ENCODE measurements around the gene SFT2D1.

SFT2D1 gene

DNA sequence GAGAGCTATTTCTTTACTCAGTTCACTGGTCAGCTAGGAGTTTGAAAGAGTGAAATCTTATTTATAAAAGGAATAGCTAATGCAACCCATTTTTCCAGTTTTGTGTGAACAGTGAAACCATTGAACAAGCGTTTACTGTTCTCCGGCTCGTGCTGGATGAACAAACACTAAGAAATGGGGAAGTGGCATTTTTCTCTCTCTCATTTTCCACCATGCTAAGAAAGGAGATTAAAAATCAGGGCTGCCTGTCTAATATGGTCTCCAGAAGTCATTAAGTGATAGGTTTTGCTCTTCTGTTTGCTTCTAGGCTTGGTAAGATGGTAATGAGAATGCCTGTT, 774 bp upstream of the SFT2D1 start:
- H3K4me2 ChIP-seq (ENCODE audit: low read depth, low read length, poor library complexity, severe bottlenecking), result peak overlapping the region; percentile 84
- H3K4me1 ChIP-seq (ENCODE audit: insufficient read depth, low read length, poor library complexity, severe bottlenecking), result peaks cover 41% of the 10 kb centered on the region
- H3K9me3 ChIP-seq (ENCODE audit: insufficient read depth, low read depth, low read length), result no peaks in the 10 kb centered on the region
- no peaks in the 10 kb centered on the region for H3K27me3 ChIP-seq (ENCODE audit: insufficient read depth, low read length, poor library complexity, severe bottlenecking)
- peak overlapping the region; percentile 98 for H3K4me3 ChIP-seq (ENCODE audit: low read length, poor library complexity, severe bottlenecking)
- H3K9me2 ChIP-seq (replicated peaks; ENCODE audit: low read depth, low read length), result no peaks in the 10 kb centered on the region
- H3K36me3 ChIP-seq (ENCODE audit: insufficient read depth, low read length), result no peaks in the 10 kb centered on the region
- TF ChIP-seq, protein P1, sequence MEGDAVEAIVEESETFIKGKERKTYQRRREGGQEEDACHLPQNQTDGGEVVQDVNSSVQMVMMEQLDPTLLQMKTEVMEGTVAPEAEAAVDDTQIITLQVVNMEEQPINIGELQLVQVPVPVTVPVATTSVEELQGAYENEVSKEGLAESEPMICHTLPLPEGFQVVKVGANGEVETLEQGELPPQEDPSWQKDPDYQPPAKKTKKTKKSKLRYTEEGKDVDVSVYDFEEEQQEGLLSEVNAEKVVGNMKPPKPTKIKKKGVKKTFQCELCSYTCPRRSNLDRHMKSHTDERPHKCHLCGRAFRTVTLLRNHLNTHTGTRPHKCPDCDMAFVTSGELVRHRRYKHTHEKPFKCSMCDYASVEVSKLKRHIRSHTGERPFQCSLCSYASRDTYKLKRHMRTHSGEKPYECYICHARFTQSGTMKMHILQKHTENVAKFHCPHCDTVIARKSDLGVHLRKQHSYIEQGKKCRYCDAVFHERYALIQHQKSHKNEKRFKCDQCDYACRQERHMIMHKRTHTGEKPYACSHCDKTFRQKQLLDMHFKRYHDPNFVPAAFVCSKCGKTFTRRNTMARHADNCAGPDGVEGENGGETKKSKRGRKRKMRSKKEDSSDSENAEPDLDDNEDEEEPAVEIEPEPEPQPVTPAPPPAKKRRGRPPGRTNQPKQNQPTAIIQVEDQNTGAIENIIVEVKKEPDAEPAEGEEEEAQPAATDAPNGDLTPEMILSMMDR (conservative IDR thresholded peaks at IDR 0.05; ENCODE audit: low read length), result no peak
- no peak for TF ChIP-seq EZH2phosphoT487 (IDR thresholded peaks at IDR 0.05; ENCODE audit: borderline replicate concordance)
- H3F3A ChIP-seq (ENCODE audit: low read depth), result no peaks in the 10 kb centered on the region
- no peak overlapping the region; the same call in 1 of the 2 replicates for H2AFZ ChIP-seq (ENCODE audit: low read length)
- H3K9ac ChIP-seq (ENCODE audit: low read depth, low read length, poor library complexity, severe bottlenecking), result peak overlapping the region; percentile 99
- H4K20me1 ChIP-seq (ENCODE audit: insufficient read depth, low read length, poor library complexity, severe bottlenecking), result peaks cover 36% of the 10 kb centered on the region
- H3K79me2 ChIP-seq (ENCODE audit: insufficient read depth, low read length), result peaks cover 46% of the 10 kb centered on the region

DNA sequence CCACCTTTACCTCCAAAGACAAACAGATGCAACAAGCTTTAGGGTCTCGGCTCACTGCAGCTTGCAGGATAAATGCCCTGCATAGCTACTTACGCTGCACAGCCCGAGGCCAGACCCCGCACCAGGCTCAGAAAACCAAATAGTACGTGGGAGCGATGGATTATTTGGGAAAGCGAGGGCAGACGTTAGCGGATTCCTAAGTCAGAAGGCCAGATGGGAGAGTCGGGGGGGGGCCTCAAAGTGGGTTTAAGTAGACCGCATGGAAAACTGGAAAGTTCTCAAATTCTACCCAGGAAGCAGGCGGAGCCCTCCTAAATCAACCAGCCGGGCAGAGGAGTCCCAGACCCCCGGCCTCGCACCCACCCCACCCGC, 382 bp downstream of the SFT2D1 start:
- Histone ChIP-seq H3K4me1 (ENCODE audit: insufficient read depth, low read length, poor library complexity, severe bottlenecking) (peaks cover 52% of the 10 kb centered on the region), H3K79me2 (ENCODE audit: insufficient read depth, low read length) (peaks cover 58% of the 10 kb centered on the region), H2AFZ (ENCODE audit: low read length) (no peak overlapping the region)

DNA sequence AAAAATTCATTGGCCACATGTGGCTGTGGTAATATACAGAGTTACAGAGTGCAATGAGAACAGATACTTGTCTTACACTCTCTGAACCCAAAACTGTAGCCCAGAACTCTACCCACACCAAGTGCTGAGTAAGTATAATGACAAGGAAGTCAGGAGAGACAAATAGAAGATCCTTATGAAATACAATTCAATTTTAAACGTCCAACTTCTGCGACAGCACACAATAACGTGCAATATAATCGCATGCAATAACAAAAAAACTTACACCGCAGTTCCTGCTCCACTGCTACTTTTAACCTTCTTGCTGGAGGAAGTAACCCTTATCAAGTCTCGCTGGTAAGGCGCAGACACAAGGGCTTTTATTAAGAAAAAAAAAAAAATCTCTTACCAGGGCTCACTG, 881 bp downstream of the SFT2D1 start:
- peaks cover 57% of the 10 kb centered on the region for H3K4me1 ChIP-seq (ENCODE audit: insufficient read depth, low read length, poor library complexity, severe bottlenecking)
- no peaks in the 10 kb centered on the region for H3K36me3 ChIP-seq (ENCODE audit: insufficient read depth, low read length)
- no peaks in the 10 kb centered on the region for H3F3A ChIP-seq (ENCODE audit: low read depth)
- H2AFZ ChIP-seq (ENCODE audit: low read length), result no peak overlapping the region
- H3K79me2 ChIP-seq (ENCODE audit: insufficient read depth, low read length), result peaks cover 63% of the 10 kb centered on the region
- peak overlapping the region; percentile 99 for H3K9ac ChIP-seq (ENCODE audit: low read depth, low read length, poor library complexity, severe bottlenecking)
- TF ChIP-seq, protein P1 (conservative IDR thresholded peaks at IDR 0.05; ENCODE audit: low read length), result no peak
- TF ChIP-seq EZH2phosphoT487 (IDR thresholded peaks at IDR 0.05; ENCODE audit: borderline replicate concordance), result no peak
- peak overlapping the region; percentile 98 for H3K4me3 ChIP-seq (ENCODE audit: low read length, poor library complexity, severe bottlenecking)
- H4K20me1 ChIP-seq (ENCODE audit: insufficient read depth, low read length, poor library complexity, severe bottlenecking), result peaks cover 49% of the 10 kb centered on the region
- H3K4me2 ChIP-seq (ENCODE audit: low read depth, low read length, poor library complexity, severe bottlenecking), result peak overlapping the region; percentile 84
- no peaks in the 10 kb centered on the region for H3K27me3 ChIP-seq (ENCODE audit: insufficient read depth, low read length, poor library complexity, severe bottlenecking)
- no peaks in the 10 kb centered on the region for H3K9me3 ChIP-seq (ENCODE audit: insufficient read depth, low read depth, low read length)
- H3K9me2 ChIP-seq (replicated peaks; ENCODE audit: low read depth, low read length), result no peaks in the 10 kb centered on the region

More for the DNA sequence above, 382 bp downstream of the SFT2D1 start:
- peaks cover 46% of the 10 kb centered on the region for H4K20me1 ChIP-seq (ENCODE audit: insufficient read depth, low read length, poor library complexity, severe bottlenecking)
- no peaks in the 10 kb centered on the region for H3K9me2 ChIP-seq (replicated peaks; ENCODE audit: low read depth, low read length)
- peak overlapping the region; percentile 84 for H3K4me2 ChIP-seq (ENCODE audit: low read depth, low read length, poor library complexity, severe bottlenecking)
- H3F3A ChIP-seq (ENCODE audit: low read depth), result no peaks in the 10 kb centered on the region
- TF ChIP-seq, protein P1 (conservative IDR thresholded peaks at IDR 0.05; ENCODE audit: low read length), result no peak
- no peak for TF ChIP-seq EZH2phosphoT487 (IDR thresholded peaks at IDR 0.05; ENCODE audit: borderline replicate concordance)
- H3K9me3 ChIP-seq (ENCODE audit: insufficient read depth, low read depth, low read length), result no peaks in the 10 kb centered on the region
- H3K4me3 ChIP-seq (ENCODE audit: low read length, poor library complexity, severe bottlenecking), result peak overlapping the region; percentile 98
- no peaks in the 10 kb centered on the region for H3K27me3 ChIP-seq (ENCODE audit: insufficient read depth, low read length, poor library complexity, severe bottlenecking)
- no peaks in the 10 kb centered on the region for H3K36me3 ChIP-seq (ENCODE audit: insufficient read depth, low read length)
- peak overlapping the region; percentile 99 for H3K9ac ChIP-seq (ENCODE audit: low read depth, low read length, poor library complexity, severe bottlenecking)
